SK-N-SH (cell line): ENCODE measurements around the gene TSFM. TPM values are rescaled to one million over a fixed set of nuclear protein-coding genes. Genes with fewer than 3 reads are reported as not detected.

ENCODE experiments used
- CTCF ChIA-PET: fragments of 300-600, 350-600 bp; formaldehyde crosslinking; extraction: SDS; loops from one replicate; lab custom pipeline; 2021; lab: Yijun Ruan, JAX
- POLR2A ChIA-PET: fragments of 350-600 bp; sonication (Branson Sonifier 250); formaldehyde crosslinking; extraction: SDS; loops from one replicate; lab custom pipeline; 2020; ENCODE audit warnings: antibody characterized with exemption, inconsistent platforms; lab: Yijun Ruan, JAX
- DNase-seq: peaks from one replicate; pipeline ENCODE4 v3.0.0; 2012
- H2AFZ ChIP-seq: fragments of 200-600 bp; sonication (generic); 2 replicates; pipeline ENCODE4 v1.8.1; 2016; ENCODE audit warnings: antibody characterized with exemption, mild to moderate bottlenecking, low read depth
- H3F3A ChIP-seq: fragments of 200-600 bp; sonication (generic); replicated peaks from 2 replicates; pipeline ENCODE3; 2016; ENCODE audit warnings: antibody characterized with exemption, mild to moderate bottlenecking; ENCODE audit not compliant: insufficient read depth
- H3K27ac ChIP-seq, 2 experiments: fragments of 200-500 bp in 1 of 2; fragments of 200-600 bp in 1 of 2; sonication (Bioruptor generic) in 1 of 2; sonication (generic), shearing (Covaris generic) in 1 of 2; 2 replicates each; pipeline versions ENCODE4 v1.5.1 to v1.6.1; 2014 to 2016; ENCODE audit warnings: low read depth in 2 of 2, inconsistent platforms in 1 of 2, low read length in 1 of 2, mild to moderate bottlenecking in 1 of 2, mixed read lengths in 1 of 2
- H3K27me3 ChIP-seq: fragments of 200-600 bp; sonication (generic), shearing (Covaris generic); 2 replicates; pipeline ENCODE4 v1.6.1; 2016; ENCODE audit warnings: mixed run types; ENCODE audit not compliant: insufficient read depth
- H3K36me3 ChIP-seq, 2 experiments: fragments of 200-500 bp in 1 of 2; fragments of 200-600 bp in 1 of 2; sonication (Bioruptor generic) in 1 of 2; sonication (generic) in 1 of 2; replicated peaks in 1 of 2; 2 replicates each; pipeline versions ENCODE3 to v1.5.1; 2014 to 2016; ENCODE audit warnings: low read length in 1 of 2, mild to moderate bottlenecking in 1 of 2; ENCODE audit not compliant: insufficient read depth in 2 of 2, control insufficient read depth in 1 of 2
- H3K4me1 ChIP-seq, 2 experiments: fragments of 200-500 bp in 1 of 2; fragments of 200-600 bp in 1 of 2; sonication (Bioruptor generic) in 1 of 2; sonication (generic), shearing (Covaris generic) in 1 of 2; 2 replicates each; pipeline versions ENCODE4 v1.5.1 to v1.6.1; 2014 to 2016; ENCODE audit warnings: low read depth in 1 of 2, low read length in 1 of 2, mixed run types in 1 of 2; ENCODE audit not compliant: insufficient read depth in 2 of 2, control insufficient read depth in 1 of 2
- H3K4me2 ChIP-seq: fragments of 200-600 bp; sonication (generic), shearing (Covaris generic); 2 replicates; pipeline ENCODE4 v1.6.1; 2017; ENCODE audit warnings: mixed run types
- H3K4me3 ChIP-seq, 2 experiments: fragments of 200-500 bp in 1 of 2; fragments of 200-600 bp in 1 of 2; sonication (Bioruptor generic) in 1 of 2; sonication (generic), shearing (Covaris generic) in 1 of 2; 2 replicates each; pipeline versions ENCODE4 v1.5.1 to v1.8.1; 2014 to 2016; ENCODE audit warnings: low read depth in 2 of 2, inconsistent platforms in 1 of 2, low read length in 1 of 2, mild to moderate bottlenecking in 1 of 2, mixed read lengths in 1 of 2, moderate library complexity in 1 of 2
- H3K79me2 ChIP-seq: fragments of 200-600 bp; sonication (generic); 2 replicates; pipeline ENCODE4 v1.8.1; 2017; ENCODE audit warnings: mild to moderate bottlenecking; ENCODE audit not compliant: insufficient read depth
- H3K9ac ChIP-seq: fragments of 200-600 bp; sonication (generic); 2 replicates; pipeline ENCODE4 v1.6.1; 2017; ENCODE audit warnings: mixed run types
- H3K9me2 ChIP-seq: fragments of 200-600 bp; sonication (generic); 2 replicates; pipeline ENCODE4 v1.6.1; 2017; ENCODE audit warnings: mixed run types
- H3K9me3 ChIP-seq: fragments of 200-600 bp; sonication (generic); 2 replicates; pipeline ENCODE4 v1.6.1; 2017; ENCODE audit warnings: mixed run types, mild to moderate bottlenecking, moderate library complexity
- H4K20me1 ChIP-seq: fragments of 200-600 bp; sonication (generic); 2 replicates; pipeline ENCODE4 v1.6.1; 2017; ENCODE audit warnings: mild to moderate bottlenecking, mixed run types; ENCODE audit not compliant: insufficient read depth
- CHD2 ChIP-seq: fragments of 150-350 bp; IDR thresholded peaks from 2 replicates; pipeline ENCODE4 v1.6.1; 2018; ENCODE audit warnings: low read length; ENCODE audit not compliant: partially characterized antibody
- ELF1 ChIP-seq: IDR thresholded peaks from 2 replicates; pipeline ENCODE4 v1.4.0; 2012
- FOXJ3 ChIP-seq: sonication (generic); formaldehyde crosslinking; IDR thresholded peaks from 2 replicates; pipeline ENCODE4 v1.5.1; 2020; ENCODE audit warnings: mild to moderate bottlenecking, missing genetic modification reagents
- GABPA ChIP-seq: IDR thresholded peaks from 2 replicates; pipeline ENCODE4 v1.4.0; 2012; ENCODE audit warnings: low read depth, mild to moderate bottlenecking
- MAX ChIP-seq: IDR thresholded peaks from 2 replicates; pipeline ENCODE4 v1.4.0; 2012; ENCODE audit warnings: low read depth
- MEF2A ChIP-seq: IDR thresholded peaks from 2 replicates; pipeline ENCODE4 v1.4.0; 2012; ENCODE audit warnings: low read depth, borderline replicate concordance
- MXI1 ChIP-seq: IDR thresholded peaks from 2 replicates; pipeline ENCODE4 v1.6.1; 2012; ENCODE audit warnings: mild to moderate bottlenecking, low read depth, low read length, improper control_type of control experiment
- NRF1 ChIP-seq: IDR thresholded peaks from 2 replicates; pipeline ENCODE4 v1.6.1; 2012; ENCODE audit warnings: low read depth, mild to moderate bottlenecking, low read length
- PBX3 ChIP-seq: IDR thresholded peaks from 2 replicates; pipeline ENCODE4; 2012
- POLR2AphosphoS5 ChIP-seq: IDR thresholded peaks from 2 replicates; pipeline ENCODE4 v1.6.1; 2012; ENCODE audit warnings: low read depth, low read length
- RFX5 ChIP-seq: IDR thresholded peaks from 2 replicates; pipeline ENCODE4 v1.6.1; 2012; ENCODE audit warnings: mild to moderate bottlenecking, improper control_type of control experiment, low read length
- SIN3A ChIP-seq: IDR thresholded peaks from 2 replicates; pipeline ENCODE4 v1.6.1; 2012; ENCODE audit warnings: low read depth, mild to moderate bottlenecking, low read length, moderate library complexity, borderline replicate concordance
- TAF1 ChIP-seq: IDR thresholded peaks from 2 replicates; pipeline ENCODE4 v1.6.1; 2012; ENCODE audit warnings: low read depth, mild to moderate bottlenecking, low read length, moderate library complexity, borderline replicate concordance
- TCF12 ChIP-seq: IDR thresholded peaks from 2 replicates; pipeline ENCODE4 v1.4.0; 2012
- TEAD4 ChIP-seq: IDR thresholded peaks from 2 replicates; pipeline ENCODE4 v1.4.0; 2012; ENCODE audit warnings: mild to moderate bottlenecking, borderline replicate concordance; ENCODE audit not compliant: insufficient read depth
- USF1 ChIP-seq: IDR thresholded peaks from 2 replicates; pipeline ENCODE4 v1.4.0; 2012; ENCODE audit warnings: low read depth, borderline replicate concordance
- YY1 ChIP-seq: IDR thresholded peaks from 2 replicates; pipeline ENCODE4 v1.4.0; 2012; ENCODE audit warnings: low read depth, mild to moderate bottlenecking
- WGBS: methylation state at CpG from one replicate; pipeline ENCODE4 v1.1.6; 2017; ENCODE audit warnings: low lambda C conversion rate; 5-methylcytosine and 5-hydroxymethylcytosine counted together
- polyA plus RNA-seq, 3 experiments: library from polyadenylated mRNA; depleted of rRNA; stranded (reverse); fragments of >200 nt; gene quantifications; 2 replicates each; pipeline ENCODE4 v1.2.3, GENCODE V29; 2012
- TF ChIP-seq, protein P1 (sequence below): fragments of 200-600 bp; sonication (generic); IDR thresholded peaks from 2 replicates; pipeline ENCODE4 v1.6.1; 2017; ENCODE audit warnings: antibody characterized with exemption, mild to moderate bottlenecking, moderate library complexity
- TF ChIP-seq, protein P2 (sequence below): fragments of 150-350 bp; IDR thresholded peaks from 2 replicates; pipeline ENCODE4 v1.6.1; 2017; ENCODE audit warnings: antibody characterized with exemption, low read length, low read depth, borderline replicate concordance

Gene TSFM
- polyA plus RNA-seq, 1 of the 3 experiments (the other 2 are of a cell fraction): 28.7 TPM

GRCh38 chr12:57838594-57839302 lies 56.2 kb downstream of the TSFM start:
- Histone ChIP-seq H2AFZ (no peak overlapping the region), H3K4me3 (peak overlapping the region in 1 of 2 experiments; percentile 35; a peak in 2 of 4 replicates), H3K4me2 (peak overlapping the region; percentile 78), H3K4me1 (peaks cover 84 to 95% of the 10 kb centered on the region in 2 experiments), H4K20me1 (peaks cover 99% of the 10 kb centered on the region), H3K79me2 (peaks cover 100% of the 10 kb centered on the region), H3K9ac (peak overlapping the region; percentile 14; the same call in 1 of the 2 replicates), H3F3A (peaks cover 28% of the 10 kb centered on the region), H3K27me3 (no peaks in the 10 kb centered on the region), H3K36me3 (peaks cover 0 to 4% of the 10 kb centered on the region in 2 experiments), H3K9me3 (no peaks in the 10 kb centered on the region), H3K9me2 (no peaks in the 10 kb centered on the region), H3K27ac (peak overlapping the region; percentile 69 to 73)
- WGBS: 82% methylated on average over 8 of the region's 8 CpGs
- TF ChIP-seq GABPA: no peak
- TF ChIP-seq, protein P1, sequence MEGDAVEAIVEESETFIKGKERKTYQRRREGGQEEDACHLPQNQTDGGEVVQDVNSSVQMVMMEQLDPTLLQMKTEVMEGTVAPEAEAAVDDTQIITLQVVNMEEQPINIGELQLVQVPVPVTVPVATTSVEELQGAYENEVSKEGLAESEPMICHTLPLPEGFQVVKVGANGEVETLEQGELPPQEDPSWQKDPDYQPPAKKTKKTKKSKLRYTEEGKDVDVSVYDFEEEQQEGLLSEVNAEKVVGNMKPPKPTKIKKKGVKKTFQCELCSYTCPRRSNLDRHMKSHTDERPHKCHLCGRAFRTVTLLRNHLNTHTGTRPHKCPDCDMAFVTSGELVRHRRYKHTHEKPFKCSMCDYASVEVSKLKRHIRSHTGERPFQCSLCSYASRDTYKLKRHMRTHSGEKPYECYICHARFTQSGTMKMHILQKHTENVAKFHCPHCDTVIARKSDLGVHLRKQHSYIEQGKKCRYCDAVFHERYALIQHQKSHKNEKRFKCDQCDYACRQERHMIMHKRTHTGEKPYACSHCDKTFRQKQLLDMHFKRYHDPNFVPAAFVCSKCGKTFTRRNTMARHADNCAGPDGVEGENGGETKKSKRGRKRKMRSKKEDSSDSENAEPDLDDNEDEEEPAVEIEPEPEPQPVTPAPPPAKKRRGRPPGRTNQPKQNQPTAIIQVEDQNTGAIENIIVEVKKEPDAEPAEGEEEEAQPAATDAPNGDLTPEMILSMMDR: no peak
- TF ChIP-seq TCF12: no peak
- TF ChIP-seq, protein P2, sequence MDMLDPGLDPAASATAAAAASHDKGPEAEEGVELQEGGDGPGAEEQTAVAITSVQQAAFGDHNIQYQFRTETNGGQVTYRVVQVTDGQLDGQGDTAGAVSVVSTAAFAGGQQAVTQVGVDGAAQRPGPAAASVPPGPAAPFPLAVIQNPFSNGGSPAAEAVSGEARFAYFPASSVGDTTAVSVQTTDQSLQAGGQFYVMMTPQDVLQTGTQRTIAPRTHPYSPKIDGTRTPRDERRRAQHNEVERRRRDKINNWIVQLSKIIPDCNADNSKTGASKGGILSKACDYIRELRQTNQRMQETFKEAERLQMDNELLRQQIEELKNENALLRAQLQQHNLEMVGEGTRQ: no peak
- no peak for TF ChIP-seq MXI1
- POLR2A ChIA-PET: interaction anchor here (1.0 kb wide), 1 partner anchor 58 kb away, joined by 3 read pairs; no protein-coding TSS in a partner anchor
- no peak for DNase-seq
- CTCF ChIA-PET: interaction anchor here (1.1 to 8.4 kb wide), 4 partner anchors 23 to 79 kb away, joined by 3 to 146 read pairs (median 6); no protein-coding TSS in a partner anchor

DNA sequence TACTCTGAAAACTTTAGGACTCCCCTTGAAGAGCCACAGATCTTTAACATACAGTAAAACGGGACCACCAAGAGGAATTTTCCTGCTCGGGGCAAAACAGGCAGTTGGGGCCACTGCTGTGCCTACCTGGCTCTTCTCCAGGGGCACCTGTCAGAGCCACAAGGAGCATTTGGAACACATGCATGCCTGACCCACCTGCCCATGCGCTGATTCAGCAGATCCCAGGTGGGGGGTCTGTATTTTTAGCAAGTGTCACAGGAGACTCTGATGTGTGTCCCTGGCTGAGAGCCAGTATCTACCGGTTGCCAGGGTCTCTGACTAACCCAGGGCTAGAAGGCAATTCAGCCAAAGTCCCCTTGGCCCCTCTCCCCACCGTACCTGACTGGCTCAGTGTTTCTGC lies 57.4 kb downstream of the TSFM start:
- Histone ChIP-seq H2AFZ (no peak overlapping the region), H3K9me2 (no peaks in the 10 kb centered on the region), H4K20me1 (peaks cover 99% of the 10 kb centered on the region), H3K27ac (peak overlapping the region; percentile 32 to 99; a peak in 3 of 4 replicates), H3K4me3 (no peak overlapping the region), H3F3A (peaks cover 34% of the 10 kb centered on the region), H3K36me3 (peaks cover 0 to 5% of the 10 kb centered on the region in 2 experiments), H3K4me2 (peak overlapping the region; percentile 86), H3K27me3 (no peaks in the 10 kb centered on the region), H3K4me1 (peaks cover 85 to 88% of the 10 kb centered on the region in 2 experiments), H3K79me2 (peaks cover 100% of the 10 kb centered on the region), H3K9ac (no peak overlapping the region), H3K9me3 (no peaks in the 10 kb centered on the region)
- CTCF ChIA-PET: interaction anchor here (1.0 to 1.8 kb wide), 5 partner anchors 8 to 65 kb away, joined by 3 to 9 read pairs (median 5); no protein-coding TSS in a partner anchor
- POLR2A ChIA-PET: interaction anchor here (0.6 to 0.8 kb wide), 3 partner anchors 17 to 66 kb away, joined by 3 read pairs; no protein-coding TSS in a partner anchor
- 66% methylated on average over 5 of the region's 5 CpGs for WGBS
- DNase-seq: no peak
- TF ChIP-seq MEF2A (no peak), TAF1 (no peak), SIN3A (no peak), ELF1 (no peak), FOXJ3 (CRISPR knock-in tag) (no peak), USF1 (no peak), RFX5 (no peak), MXI1 (no peak), YY1 (no peak), CHD2 (no peak), NRF1 (no peak), TCF12 (no peak), PBX3 (no peak), TEAD4 (no peak), MAX (no peak), POLR2AphosphoS5 (no peak; the same call in 1 of the 2 replicates)
- TF ChIP-seq, protein P1: no peak
